Measurements from ENCODE around the gene STAC3. TPM values are rescaled to one million over a fixed set of nuclear protein-coding genes. Genes with fewer than 3 reads are reported as not detected.

The STAC3 gene
- polyA plus RNA-seq, 6 donors from 2014 or later: 0.32 to 0.43 (median 0.38) TPM; not detected in 2

GRCh38 chr12:57236925-57237595 is 13.9 kb downstream of the STAC3 start:
- H3K27me3 Mint-ChIP-seq: peaks cover 22 to 35% (median 26%) of the 10 kb centered on the region in 3 donors
- peaks cover 81 to 94% (median 94%) of the 10 kb centered on the region in 3 donors for H3K4me1 Mint-ChIP-seq
- H3K9me3 Mint-ChIP-seq: peaks cover 0 to 1% (median 0%) of the 10 kb centered on the region in 7 donors
- H3K36me3 Mint-ChIP-seq: peaks cover 6 to 23% of the 10 kb centered on the region in 2 donors
- peak overlapping the region in 3 of 6 donors; percentile 66 to 92 (median 92) for H3K27ac Mint-ChIP-seq
- DNase-seq (no peak), ATAC-seq (ENCODE audit: low read depth in 2 of 2) (no peak)
- H3K4me3 Mint-ChIP-seq: peak overlapping the region; percentile 74 to 99 (median 88)

GRCh38 chr12:57236201-57236924 is 14.6 kb downstream of the STAC3 start:
- H3K36me3 Mint-ChIP-seq: peaks cover 6 to 23% of the 10 kb centered on the region in 2 donors
- DNase-seq (peak; percentile 56), ATAC-seq (ENCODE audit: low read depth in 2 of 2) (no peak)
- H3K4me1 Mint-ChIP-seq: peaks cover 76 to 94% (median 94%) of the 10 kb centered on the region in 3 donors
- H3K27ac Mint-ChIP-seq: peak overlapping the region in 5 of 6 donors; percentile 50 to 98 (median 92)
- H3K4me3 Mint-ChIP-seq: peak overlapping the region; percentile 65 to 99 (median 84)
- H3K27me3 Mint-ChIP-seq: peaks cover 22 to 32% (median 26%) of the 10 kb centered on the region in 3 donors
- peaks cover 0 to 1% (median 0%) of the 10 kb centered on the region in 7 donors for H3K9me3 Mint-ChIP-seq

GRCh38 chr12:57235728-57236131 is 15.3 kb downstream of the STAC3 start:
- Mint-ChIP-seq H3K9me3 (peaks cover 0 to 1% (median 0%) of the 10 kb centered on the region in 7 donors), H3K27ac (peak overlapping the region in 5 of 6 donors; percentile 50 to 98 (median 92)), H3K36me3 (peaks cover 6 to 23% of the 10 kb centered on the region in 2 donors), H3K27me3 (peaks cover 21 to 28% (median 26%) of the 10 kb centered on the region in 3 donors), H3K4me1 (peaks cover 70 to 94% (median 94%) of the 10 kb centered on the region in 3 donors), H3K4me3 (peak overlapping the region in 7 of 8 donors; percentile 64 to 91 (median 74))
- no peak for ATAC-seq (ENCODE audit: low read depth in 2 of 2)
- DNase-seq: no peak

GRCh38 chr12:57235017-57235727 is 15.8 kb downstream of the STAC3 start:
- DNase-seq: no peak
- H3K36me3 Mint-ChIP-seq: peaks cover 6 to 28% of the 10 kb centered on the region in 2 donors
- peaks cover 0 to 1% (median 0%) of the 10 kb centered on the region in 7 donors for H3K9me3 Mint-ChIP-seq
- ATAC-seq (ENCODE audit: low read depth in 2 of 2): peak; percentile 34 to 39
- peak overlapping the region; percentile 73 to 92 (median 86) for H3K4me3 Mint-ChIP-seq
- H3K27me3 Mint-ChIP-seq: peaks cover 15 to 26% (median 24%) of the 10 kb centered on the region in 3 donors
- peaks cover 70 to 94% (median 94%) of the 10 kb centered on the region in 3 donors for H3K4me1 Mint-ChIP-seq
- peak overlapping the region in 5 of 6 donors; percentile 91 to 98 (median 96) for H3K27ac Mint-ChIP-seq

- peaks cover 6 to 30% of the 10 kb centered on the region in 2 donors for H3K36me3 Mint-ChIP-seq
- peaks cover 72 to 94% (median 94%) of the 10 kb centered on the region in 3 donors for H3K4me1 Mint-ChIP-seq
- H3K27me3 Mint-ChIP-seq: peaks cover 14 to 24% (median 23%) of the 10 kb centered on the region in 3 donors
- DNase-seq (peak; percentile 77), ATAC-seq (ENCODE audit: low read depth in 2 of 2) (peak; percentile 73 to 76)
- H3K4me3 Mint-ChIP-seq: peak overlapping the region; percentile 73 to 92 (median 86)
- H3K27ac Mint-ChIP-seq: peak overlapping the region; percentile 91 to 98 (median 95)
- peaks cover 0 to under 1% (median 0%) of the 10 kb centered on the region in 7 donors for H3K9me3 Mint-ChIP-seq
Measured at GRCh38 chr12:57234571-57235016, 16.4 kb downstream of the STAC3 start.

GRCh38 chr12:57234233-57234570 is 16.8 kb downstream of the STAC3 start:
- Mint-ChIP-seq H3K4me3 (peak overlapping the region; percentile 73 to 92 (median 86)), H3K27ac (peak overlapping the region; percentile 91 to 98 (median 95)), H3K4me1 (peaks cover 72 to 94% (median 94%) of the 10 kb centered on the region in 3 donors), H3K9me3 (no peaks in the 10 kb centered on the region), H3K36me3 (peaks cover 6 to 30% of the 10 kb centered on the region in 2 donors), H3K27me3 (peaks cover 10 to 24% (median 19%) of the 10 kb centered on the region in 3 donors)
- DNase-seq (no peak), ATAC-seq (ENCODE audit: low read depth in 2 of 2) (no peak)

GRCh38 chr12:57233357-57234232 is 17.4 kb downstream of the STAC3 start:
- Mint-ChIP-seq H3K27ac (peak overlapping the region; percentile 91 to 98 (median 95)), H3K27me3 (peaks cover 5 to 20% (median 13%) of the 10 kb centered on the region in 3 donors), H3K36me3 (peaks cover 6 to 30% of the 10 kb centered on the region in 2 donors), H3K4me1 (peaks cover 74 to 94% (median 93%) of the 10 kb centered on the region in 3 donors), H3K9me3 (no peaks in the 10 kb centered on the region), H3K4me3 (peak overlapping the region in 7 of 8 donors; percentile 78 to 98 (median 88))
- ATAC-seq (ENCODE audit: low read depth in 2 of 2) (no peak), DNase-seq (no peak)

GRCh38 chr12:57232156-57232756 is 18.7 kb downstream of the STAC3 start:
- Mint-ChIP-seq H3K4me3 (peak overlapping the region in 6 of 8 donors; percentile 11 to 98 (median 72)), H3K36me3 (peaks cover 6 to 30% of the 10 kb centered on the region in 2 donors), H3K4me1 (peaks cover 69 to 91% (median 89%) of the 10 kb centered on the region in 3 donors), H3K27ac (peak overlapping the region in 2 of 6 donors; percentile 19 to 92), H3K27me3 (peaks cover 3 to 7% (median 4%) of the 10 kb centered on the region in 3 donors), H3K9me3 (no peaks in the 10 kb centered on the region)
- DNase-seq (no peak), ATAC-seq (ENCODE audit: low read depth in 2 of 2) (no peak)

- Mint-ChIP-seq H3K9me3 (no peaks in the 10 kb centered on the region), H3K27me3 (peaks cover 4% of the 10 kb centered on the region in 3 donors), H3K4me1 (peaks cover 66 to 88% (median 88%) of the 10 kb centered on the region in 3 donors), H3K36me3 (peaks cover 6 to 30% of the 10 kb centered on the region in 2 donors), H3K27ac (peak overlapping the region in 3 of 6 donors; percentile 11 to 79 (median 33)), H3K4me3 (peak overlapping the region; percentile 96 to 99 (median 98))
- no peak for DNase-seq
- no peak for ATAC-seq (ENCODE audit: low read depth in 2 of 2)
Measured at GRCh38 chr12:57231276-57232021, 19.5 kb downstream of the STAC3 start.

- no peak for ATAC-seq (ENCODE audit: low read depth in 2 of 2)
- Mint-ChIP-seq H3K27me3 (peaks cover 3 to 13% (median 6%) of the 10 kb centered on the region in 3 donors), H3K4me3 (peak overlapping the region; percentile 96 to 99 (median 98)), H3K9me3 (peaks cover 0 to 2% (median 0%) of the 10 kb centered on the region in 7 donors), H3K4me1 (peaks cover 66 to 88% (median 88%) of the 10 kb centered on the region in 3 donors), H3K27ac (peak overlapping the region in 4 of 6 donors; percentile 66 to 93 (median 84)), H3K36me3 (peaks cover 6 to 30% of the 10 kb centered on the region in 2 donors)
- no peak for DNase-seq
Measured at GRCh38 chr12:57230381-57231155, 20.4 kb downstream of the STAC3 start.
